OCI-LY3 (cell line): ENCODE results near the gene RRAD.

Source experiments
- H2AFZ ChIP-seq: fragments of 200-600, 300-600 bp; shearing (Covaris generic); 2 replicates; pipeline ENCODE4 v1.6.0; 2014; ENCODE audit warnings: antibody characterized with exemption, low read depth, low read length
- H3K27ac ChIP-seq: fragments of 200-600, 300-600 bp; sonication (generic); 2 replicates; pipeline ENCODE4 v1.5.1; 2014; ENCODE audit warnings: mild to moderate bottlenecking, low read length, moderate library complexity, mixed read lengths
- H3K27me3 ChIP-seq: fragments of 200-600, 300-600 bp; sonication (generic); 2 replicates; pipeline ENCODE4 v1.6.1; 2014; ENCODE audit warnings: low read depth, low read length, mixed read lengths
- H3K36me3 ChIP-seq: fragments of 200-600, 300-600 bp; sonication (generic); replicated peaks from 2 replicates; pipeline ENCODE3; 2014; ENCODE audit warnings: low read depth, low read length, mixed read lengths
- H3K4me1 ChIP-seq: fragments of 300-600, 200-600 bp; sonication (generic); 2 replicates; pipeline ENCODE4 v1.6.1; 2014; ENCODE audit warnings: low read length, mixed read lengths
- H3K4me2 ChIP-seq: fragments of 200-600, 300-600 bp; sonication (generic); 2 replicates; pipeline ENCODE4 v1.6.1; 2014; ENCODE audit warnings: low read length, mixed read lengths
- H3K4me3 ChIP-seq: fragments of 300-600, 200-600 bp; sonication (generic); 2 replicates; pipeline ENCODE4 v1.5.1; 2014; ENCODE audit warnings: antibody characterized with exemption, mild to moderate bottlenecking, low read length, moderate library complexity
- H3K79me2 ChIP-seq: fragments of 300-600, 200-600 bp; shearing (Covaris generic); 2 replicates; pipeline ENCODE4 v1.6.1; 2014; ENCODE audit warnings: mild to moderate bottlenecking, low read length, mixed read lengths
- H3K9ac ChIP-seq: fragments of 300-600, 200-600 bp; shearing (Covaris generic); 2 replicates; pipeline ENCODE4 v1.6.0; 2014; ENCODE audit warnings: mild to moderate bottlenecking, low read length, moderate library complexity
- H3K9me3 ChIP-seq: fragments of 200-600, 300-600 bp; shearing (Covaris generic); 2 replicates; pipeline ENCODE4 v1.6.1; 2014; ENCODE audit warnings: low read length, mixed read lengths; ENCODE audit not compliant: insufficient read depth
- H4K20me1 ChIP-seq: fragments of 200-600, 300-600 bp; sonication (generic); 2 replicates; pipeline ENCODE4 v1.6.1; 2016; ENCODE audit warnings: low read length, mixed read lengths; ENCODE audit not compliant: insufficient read depth
- EZH2phosphoT487 ChIP-seq: fragments of 200-600 bp; shearing (Covaris generic); IDR thresholded peaks from 2 replicates; pipeline ENCODE4 v1.6.1; 2018; ENCODE audit warnings: antibody characterized with exemption, mixed run types, low read depth
- TF ChIP-seq, protein P1 (sequence below): fragments of 200-600, 300-600 bp; sonication (generic); IDR thresholded peaks from 2 replicates; pipeline ENCODE4 v1.5.1; 2014; ENCODE audit warnings: antibody characterized with exemption, low read length, low read depth

RRAD gene

DNA sequence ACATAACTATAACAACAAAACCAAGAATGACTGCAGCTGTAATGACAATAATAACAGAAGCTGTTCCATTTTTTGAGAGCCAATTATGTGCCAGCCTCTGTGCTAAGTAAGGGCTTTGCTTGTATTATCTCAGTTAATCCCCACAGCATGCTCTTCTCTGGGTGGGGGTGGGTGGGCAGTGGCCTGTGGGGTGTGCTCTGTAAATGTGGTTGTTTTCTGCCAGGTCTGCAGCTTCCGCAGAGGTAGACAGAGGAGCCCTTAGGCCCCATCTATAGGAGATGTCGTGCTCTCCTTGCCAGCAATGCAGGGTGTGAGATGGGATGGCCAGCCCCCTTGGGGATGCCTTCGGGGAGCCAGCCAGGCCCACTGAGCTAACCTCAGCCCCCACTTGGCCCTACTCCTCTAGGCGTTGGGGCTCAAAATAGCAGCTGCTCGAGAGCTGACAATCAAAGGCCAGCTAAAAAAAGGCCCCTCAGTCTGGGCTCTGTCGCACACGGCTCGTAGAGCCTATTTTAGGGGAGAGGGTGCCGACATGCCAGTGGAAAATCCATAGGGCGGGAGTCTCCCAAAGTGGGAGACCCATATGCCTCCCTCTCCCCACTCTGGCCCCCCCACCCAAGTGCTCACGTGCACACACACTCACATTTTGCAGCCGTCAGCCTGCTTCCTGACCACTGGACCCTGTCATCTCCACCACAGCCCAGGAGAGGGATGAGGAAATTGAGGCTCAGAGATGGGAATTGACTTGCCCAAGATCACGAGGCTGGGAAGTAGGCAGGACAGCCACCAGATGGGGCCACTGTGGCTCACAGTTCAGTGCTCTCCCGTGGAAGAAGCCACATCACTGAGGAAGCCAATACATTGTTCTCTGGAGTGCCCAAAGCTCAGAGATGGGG lies 22.4 kb downstream of the RRAD start:
- Histone ChIP-seq H3K9ac (no peak overlapping the region), H3K27me3 (no peaks in the 10 kb centered on the region; the same call in 1 of the 2 replicates), H3K4me3 (no peak overlapping the region), H3K4me2 (no peak overlapping the region), H3K4me1 (no peaks in the 10 kb centered on the region), H3K79me2 (no peaks in the 10 kb centered on the region), H3K36me3 (no peaks in the 10 kb centered on the region), H2AFZ (no peak overlapping the region), H3K9me3 (no peaks in the 10 kb centered on the region), H3K27ac (no peak overlapping the region), H4K20me1 (no peaks in the 10 kb centered on the region)
- TF ChIP-seq, protein P1, sequence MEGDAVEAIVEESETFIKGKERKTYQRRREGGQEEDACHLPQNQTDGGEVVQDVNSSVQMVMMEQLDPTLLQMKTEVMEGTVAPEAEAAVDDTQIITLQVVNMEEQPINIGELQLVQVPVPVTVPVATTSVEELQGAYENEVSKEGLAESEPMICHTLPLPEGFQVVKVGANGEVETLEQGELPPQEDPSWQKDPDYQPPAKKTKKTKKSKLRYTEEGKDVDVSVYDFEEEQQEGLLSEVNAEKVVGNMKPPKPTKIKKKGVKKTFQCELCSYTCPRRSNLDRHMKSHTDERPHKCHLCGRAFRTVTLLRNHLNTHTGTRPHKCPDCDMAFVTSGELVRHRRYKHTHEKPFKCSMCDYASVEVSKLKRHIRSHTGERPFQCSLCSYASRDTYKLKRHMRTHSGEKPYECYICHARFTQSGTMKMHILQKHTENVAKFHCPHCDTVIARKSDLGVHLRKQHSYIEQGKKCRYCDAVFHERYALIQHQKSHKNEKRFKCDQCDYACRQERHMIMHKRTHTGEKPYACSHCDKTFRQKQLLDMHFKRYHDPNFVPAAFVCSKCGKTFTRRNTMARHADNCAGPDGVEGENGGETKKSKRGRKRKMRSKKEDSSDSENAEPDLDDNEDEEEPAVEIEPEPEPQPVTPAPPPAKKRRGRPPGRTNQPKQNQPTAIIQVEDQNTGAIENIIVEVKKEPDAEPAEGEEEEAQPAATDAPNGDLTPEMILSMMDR: no peak
- TF ChIP-seq EZH2phosphoT487: no peak

DNA sequence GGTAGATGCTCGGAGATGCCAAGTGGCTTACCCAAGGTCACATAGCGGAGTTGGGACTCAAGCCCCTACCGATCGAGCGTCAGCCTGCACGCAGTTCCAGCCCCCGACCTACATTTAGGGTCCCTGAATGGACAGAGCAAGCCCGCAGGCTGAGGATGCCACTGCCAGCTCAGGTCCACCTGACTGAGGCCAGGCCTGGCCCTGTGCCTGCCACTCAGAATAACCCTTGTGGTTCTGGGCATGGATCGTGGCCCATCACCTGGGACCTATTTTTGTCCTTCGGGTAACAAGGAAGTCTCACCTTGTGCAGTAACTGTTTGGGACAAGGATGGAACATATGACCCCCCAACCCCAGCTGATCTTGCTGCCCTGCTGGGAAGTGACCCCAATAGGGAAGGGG lies 23.7 kb downstream of the RRAD start:
- Histone ChIP-seq H3K4me2 (no peak overlapping the region), H3K4me1 (no peaks in the 10 kb centered on the region), H3K4me3 (no peak overlapping the region), H3K36me3 (no peaks in the 10 kb centered on the region), H3K27me3 (no peaks in the 10 kb centered on the region), H3K9me3 (no peaks in the 10 kb centered on the region), H3K27ac (no peak overlapping the region), H4K20me1 (no peaks in the 10 kb centered on the region), H3K9ac (no peak overlapping the region), H2AFZ (no peak overlapping the region), H3K79me2 (no peaks in the 10 kb centered on the region)
- TF ChIP-seq EZH2phosphoT487: no peak
- TF ChIP-seq, protein P1: no peak

DNA sequence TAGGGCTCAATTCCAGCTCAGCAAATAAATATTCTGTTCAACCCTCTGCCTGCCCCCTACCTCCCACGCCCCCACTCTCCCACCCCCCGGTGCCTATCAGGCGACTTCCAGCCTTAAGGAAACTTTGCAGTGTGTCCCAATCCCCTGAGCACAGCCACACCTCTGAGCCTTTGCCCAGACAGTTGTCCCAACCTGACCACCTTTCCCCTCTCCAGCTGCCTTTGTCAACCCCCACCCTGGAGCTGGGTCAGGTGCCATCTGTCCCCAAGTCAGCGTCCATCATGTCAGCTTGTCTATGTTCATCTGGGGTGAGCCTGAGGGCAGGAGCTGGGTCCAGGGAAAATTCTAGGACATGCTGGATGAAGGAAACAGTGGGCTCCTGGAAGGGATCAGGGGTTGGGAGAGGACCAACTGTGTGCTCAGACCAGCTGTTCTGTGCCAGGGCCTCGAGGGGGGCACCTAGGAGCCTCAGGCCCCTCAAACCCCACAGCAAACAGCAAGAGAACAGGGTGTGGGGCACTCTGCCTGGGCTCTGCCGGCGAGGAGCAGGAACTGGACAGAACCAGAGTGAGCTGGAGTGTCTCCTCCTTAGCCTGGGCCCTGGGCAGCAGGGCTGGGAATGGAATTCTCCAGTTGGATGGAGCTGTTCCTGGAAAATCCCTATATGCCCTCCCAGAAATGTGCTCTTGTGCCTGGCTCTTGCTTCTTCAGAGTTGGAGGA lies 24.5 kb downstream of the RRAD start:
- Histone ChIP-seq H3K36me3 (no peaks in the 10 kb centered on the region), H4K20me1 (no peaks in the 10 kb centered on the region), H3K4me1 (no peaks in the 10 kb centered on the region), H2AFZ (no peak overlapping the region), H3K27ac (no peak overlapping the region), H3K4me2 (no peak overlapping the region), H3K79me2 (no peaks in the 10 kb centered on the region), H3K4me3 (no peak overlapping the region), H3K9ac (no peak overlapping the region), H3K9me3 (no peaks in the 10 kb centered on the region), H3K27me3 (no peaks in the 10 kb centered on the region)
- TF ChIP-seq EZH2phosphoT487: no peak
- TF ChIP-seq, protein P1: no peak

DNA sequence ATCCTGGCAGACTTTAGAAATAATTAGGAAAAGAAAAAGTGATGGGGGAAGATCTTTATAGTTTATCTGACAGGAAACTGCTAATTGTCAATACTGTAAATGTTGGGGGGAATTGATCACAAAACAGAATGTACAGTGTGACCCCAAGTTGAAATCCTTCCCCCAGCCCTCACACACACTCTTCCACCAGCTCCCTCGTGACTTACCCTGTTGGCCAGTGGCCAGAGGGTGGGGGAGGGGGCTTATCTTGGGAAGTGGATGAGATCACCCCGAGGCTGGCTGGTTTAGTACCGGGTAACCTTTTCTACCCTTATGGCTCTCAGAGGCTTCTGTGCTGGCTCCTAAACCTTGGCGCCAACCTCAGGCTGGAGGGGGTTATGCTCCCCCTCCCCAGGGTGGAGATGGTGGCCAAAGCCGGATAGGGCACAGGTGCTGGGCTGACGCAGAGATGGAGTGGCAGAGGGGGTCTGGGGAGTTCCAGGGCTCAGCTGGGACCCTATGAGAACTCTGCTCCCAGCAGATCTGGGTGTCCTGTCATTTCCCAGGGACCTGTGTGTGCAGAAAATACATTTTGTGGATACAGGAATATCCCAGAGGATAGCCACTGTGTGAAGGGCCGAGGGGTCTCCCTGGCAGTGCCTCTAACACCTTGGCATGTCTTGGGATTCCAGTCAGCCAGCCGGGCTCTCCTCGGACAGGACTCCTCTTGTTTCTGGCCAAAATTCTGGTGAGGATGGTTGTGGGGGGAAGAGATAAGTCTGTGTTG lies 25.2 kb downstream of the RRAD start:
- H3K9me3 ChIP-seq: no peaks in the 10 kb centered on the region
- no peak overlapping the region for H3K9ac ChIP-seq

More for the DNA sequence above, 25.2 kb downstream of the RRAD start:
- Histone ChIP-seq H2AFZ (no peak overlapping the region), H3K4me1 (no peaks in the 10 kb centered on the region), H3K79me2 (no peaks in the 10 kb centered on the region), H3K4me3 (no peak overlapping the region), H3K27me3 (no peaks in the 10 kb centered on the region), H3K36me3 (no peaks in the 10 kb centered on the region), H3K4me2 (no peak overlapping the region), H3K27ac (no peak overlapping the region), H4K20me1 (no peaks in the 10 kb centered on the region)
- no peak for TF ChIP-seq EZH2phosphoT487
- TF ChIP-seq, protein P1: no peak
